DMS79 (cell line): ENCODE results near the gene IKZF1.
"Not testable (repeated sequence)": the region's sequence is repeated elsewhere in the genome, so short reads cannot be mapped to it uniquely, and the experiment has no call there.

Experiments used
- DNase-seq: peaks from one replicate; lab custom pipeline; 2025; lab: John Stamatoyannopoulos, UW

Gene IKZF1

DNA sequence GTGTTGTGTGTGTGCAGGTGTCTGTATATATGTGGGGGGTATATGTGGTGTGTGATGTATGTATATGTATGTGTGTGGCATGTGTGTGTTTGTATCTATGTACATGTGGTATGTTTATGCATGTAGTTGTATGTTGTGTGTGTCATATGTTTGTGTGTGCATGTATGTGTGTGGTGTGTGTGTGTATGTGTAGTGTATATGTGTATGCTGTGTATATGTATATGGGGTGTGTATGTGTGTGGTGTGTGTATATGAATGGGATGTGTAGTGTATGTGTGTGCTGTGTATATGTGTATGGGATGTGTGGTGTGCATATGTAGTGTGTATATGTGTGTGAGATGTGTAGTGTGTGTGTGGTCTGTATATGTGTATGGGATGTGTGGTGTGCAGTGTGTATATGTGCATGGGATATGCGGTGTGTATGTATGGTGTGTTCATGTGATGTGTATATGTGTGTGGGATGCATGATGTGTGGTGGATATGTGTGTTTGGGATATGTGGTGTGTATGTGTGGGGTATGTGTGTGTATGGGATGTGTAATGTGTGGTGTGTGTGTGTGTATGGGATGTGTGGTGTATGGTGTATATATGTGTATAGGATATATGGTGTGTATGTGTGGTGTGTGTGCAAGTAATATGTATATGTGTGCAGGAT lies 30.0 kb downstream of the IKZF1 start:
- no peak for DNase-seq

- DNase-seq, result no peak
These were observed 30.8 kb downstream of the IKZF1 start for GRCh38 chr7:50335230-50335794.

DNA sequence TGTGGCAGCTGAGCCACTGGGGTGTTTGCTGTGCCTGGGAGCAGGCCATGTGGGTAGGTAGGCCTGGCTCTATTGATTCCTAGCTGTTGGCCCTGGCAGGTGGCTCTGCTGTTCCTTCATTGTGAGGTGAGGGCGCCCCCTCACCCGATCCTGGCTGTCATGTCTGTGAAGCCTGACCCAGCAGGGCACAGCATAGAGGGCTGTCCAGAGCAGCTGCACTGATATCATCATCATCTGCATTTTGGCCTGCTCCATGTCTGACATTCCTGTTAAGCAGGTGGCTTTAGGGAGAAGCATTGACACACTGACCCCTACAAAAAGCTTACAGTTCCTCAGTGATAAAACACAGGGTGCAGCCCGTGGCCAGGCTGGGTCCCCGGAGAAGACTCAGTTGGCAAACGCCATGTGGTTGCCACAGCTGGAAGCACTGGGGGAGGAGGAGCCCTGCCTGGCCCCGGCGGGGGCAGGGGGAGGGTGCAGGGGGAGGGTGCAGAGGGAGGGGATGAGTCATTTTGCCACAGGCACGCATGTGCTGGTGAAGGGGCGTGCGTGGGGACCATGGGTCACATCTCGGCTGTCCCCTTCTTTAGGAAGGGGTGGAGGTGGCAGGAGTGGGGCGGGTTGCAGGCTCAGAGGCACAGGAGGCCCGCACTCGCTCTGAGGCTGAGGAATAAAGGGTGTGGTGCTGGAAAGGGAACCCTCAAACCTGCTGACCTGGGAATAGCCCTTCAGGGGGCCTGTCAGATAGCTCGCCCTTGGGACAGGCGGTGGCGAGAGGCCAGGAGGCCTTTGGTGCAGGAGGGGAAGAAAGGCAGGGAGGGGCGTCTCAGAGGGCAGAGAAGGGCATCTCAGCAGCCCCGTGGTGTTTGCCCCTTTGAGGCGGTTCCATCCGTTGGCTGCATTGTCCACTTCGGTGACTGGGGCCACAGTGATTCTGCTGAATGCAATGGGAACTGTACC lies 31.6 kb downstream of the IKZF1 start:
- DNase-seq, result no peak

DNA sequence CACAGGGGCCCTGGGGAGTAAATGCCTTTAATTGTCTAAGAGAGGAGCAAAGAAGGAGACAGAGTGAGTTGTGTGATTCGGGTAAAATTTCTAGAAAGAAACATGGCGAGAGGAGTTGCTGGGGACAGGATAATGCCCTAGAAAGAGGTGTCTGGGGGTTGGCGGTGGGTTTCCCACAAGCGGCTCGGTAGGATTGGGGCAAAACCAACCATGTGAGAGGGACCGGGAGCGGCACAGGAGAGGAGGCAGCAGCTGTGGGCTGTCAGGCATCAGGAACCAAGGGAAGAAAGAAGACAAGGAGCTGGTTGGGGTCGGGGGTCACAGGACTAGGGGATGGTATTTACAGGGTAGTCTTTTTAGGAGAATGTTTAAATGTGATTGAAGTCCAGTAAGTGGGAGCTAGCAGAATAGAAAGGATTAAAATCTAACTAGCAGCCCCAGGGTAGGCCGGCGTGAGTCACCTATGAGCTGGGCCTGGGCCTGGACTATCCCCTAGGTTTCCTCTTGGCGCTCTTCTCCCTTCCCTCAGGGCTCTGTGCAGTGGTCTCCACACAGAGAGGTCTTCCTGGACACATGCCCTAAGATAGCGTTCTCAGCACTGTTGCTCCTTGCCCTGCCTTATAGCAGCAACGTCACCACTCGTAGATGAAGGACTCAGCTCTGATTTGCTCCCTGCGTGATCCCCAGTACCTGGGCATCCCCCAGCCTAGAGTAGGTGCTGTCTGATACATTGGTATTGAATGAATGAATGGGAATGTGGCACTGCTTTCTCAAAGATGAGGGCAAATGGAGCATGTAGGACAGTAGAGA lies 32.6 kb downstream of the IKZF1 start:
- no peak for DNase-seq

DNA sequence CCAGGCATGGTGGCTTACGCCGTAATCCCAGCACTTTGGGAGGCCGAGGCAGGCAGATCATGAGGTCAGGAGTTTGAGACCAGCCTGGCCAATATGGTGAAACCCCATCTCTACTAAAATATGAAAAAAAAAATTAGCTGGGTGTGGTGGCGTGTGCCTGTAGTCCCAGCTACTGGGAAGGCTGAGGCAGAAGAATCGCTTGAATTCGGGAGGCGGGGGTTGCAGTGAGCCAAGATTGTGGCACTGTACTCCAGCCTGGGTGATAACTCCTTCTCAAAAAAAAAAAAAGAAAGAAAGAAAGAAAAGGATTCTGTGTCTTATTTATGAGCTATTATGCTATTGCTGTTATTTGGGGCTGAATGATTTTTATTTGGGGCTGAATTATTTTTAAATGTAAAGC lies 35.0 kb downstream of the IKZF1 start:
- not testable (repeated sequence) for DNase-seq

- peak; percentile 64 for DNase-seq
These were observed 35.5 kb downstream of the IKZF1 start for GRCh38 chr7:50339990-50340500.

DNA sequence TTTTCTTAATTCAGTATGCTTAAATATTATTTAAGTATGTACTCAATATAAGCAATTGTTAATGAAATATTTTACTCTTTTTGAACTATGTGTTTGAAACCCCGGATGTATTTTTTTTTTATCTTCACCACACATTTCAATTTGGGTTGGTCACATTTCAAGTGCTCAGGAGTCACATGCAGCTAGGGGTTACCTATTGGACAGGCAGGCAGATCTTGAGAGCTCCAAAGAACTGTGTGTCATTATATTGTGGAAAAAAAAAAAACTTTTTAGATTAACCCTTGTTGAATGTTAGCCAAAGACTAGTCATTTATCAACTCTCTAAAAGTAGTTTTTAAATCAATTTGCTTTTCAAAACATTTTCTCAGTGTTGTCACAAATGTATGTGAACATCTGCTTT lies 37.2 kb downstream of the IKZF1 start:
- no peak for DNase-seq

- DNase-seq, result no peak
These were observed 38.1 kb downstream of the IKZF1 start for GRCh38 chr7:50342616-50343114.

GRCh38 chr7:50346545-50347497 lies 42.3 kb downstream of the IKZF1 start:
- peak; percentile 84 for DNase-seq

GRCh38 chr7:50347693-50348092 lies 43.2 kb downstream of the IKZF1 start:
- DNase-seq, result no peak

DNA sequence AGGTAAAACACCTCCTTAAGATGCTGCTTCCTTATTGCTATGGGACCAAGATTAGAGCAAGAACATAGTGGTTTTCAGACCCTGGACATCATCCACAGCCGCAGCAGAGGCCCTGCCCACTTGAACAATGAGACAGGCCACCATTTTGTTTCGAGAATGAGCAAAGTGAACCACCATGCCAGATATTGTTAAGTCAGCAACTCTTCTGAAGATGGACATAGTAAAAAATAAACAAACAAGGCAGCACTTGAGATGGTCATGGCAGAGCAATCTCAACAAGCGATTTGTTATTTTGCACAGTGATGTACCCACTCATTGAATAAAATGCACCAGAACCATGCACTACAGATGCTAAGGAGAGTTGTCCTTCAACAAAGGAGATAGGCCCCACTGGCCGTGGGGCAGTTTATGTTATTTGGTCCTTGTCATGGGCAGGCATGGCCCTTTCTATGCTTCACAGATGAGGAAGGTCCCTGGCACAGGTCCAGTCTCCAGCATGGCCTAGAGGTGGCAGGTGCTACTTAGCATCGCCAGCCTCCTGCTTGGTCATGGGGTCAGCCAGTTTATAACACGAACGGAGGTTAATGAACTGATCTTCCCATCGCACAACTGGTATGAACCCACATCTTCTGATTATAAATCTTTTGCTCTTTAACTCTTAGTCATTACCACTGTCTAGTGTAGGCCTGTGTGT lies 44.1 kb downstream of the IKZF1 start:
- peak; percentile 54 for DNase-seq

GRCh38 chr7:50349399-50349798 lies 44.9 kb downstream of the IKZF1 start:
- DNase-seq, result no peak

- no peak for DNase-seq
These were observed 45.7 kb downstream of the IKZF1 start for GRCh38 chr7:50349963-50350944.

- no peak for DNase-seq
These were observed 46.8 kb downstream of the IKZF1 start for GRCh38 chr7:50351267-50351666.

DNA sequence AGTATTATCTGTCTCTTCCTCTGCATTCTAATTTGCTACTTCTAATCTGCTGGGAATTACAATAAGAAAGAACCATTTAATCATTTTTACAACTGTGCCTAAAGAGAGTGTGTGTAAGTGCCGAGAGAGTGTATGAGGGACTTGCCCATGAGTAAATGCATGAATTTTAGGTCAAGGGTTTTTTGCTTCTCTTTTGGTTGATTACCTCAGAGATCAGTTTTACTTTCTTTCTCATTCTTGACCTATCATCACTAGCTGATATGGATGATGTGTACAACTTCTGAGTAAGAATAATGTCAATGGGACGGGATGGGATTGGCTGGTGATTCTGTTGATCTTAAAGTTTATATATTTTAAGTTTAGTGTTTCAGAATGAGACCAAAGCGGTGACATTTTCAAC lies 47.8 kb downstream of the IKZF1 start:
- DNase-seq, result no peak

DNA sequence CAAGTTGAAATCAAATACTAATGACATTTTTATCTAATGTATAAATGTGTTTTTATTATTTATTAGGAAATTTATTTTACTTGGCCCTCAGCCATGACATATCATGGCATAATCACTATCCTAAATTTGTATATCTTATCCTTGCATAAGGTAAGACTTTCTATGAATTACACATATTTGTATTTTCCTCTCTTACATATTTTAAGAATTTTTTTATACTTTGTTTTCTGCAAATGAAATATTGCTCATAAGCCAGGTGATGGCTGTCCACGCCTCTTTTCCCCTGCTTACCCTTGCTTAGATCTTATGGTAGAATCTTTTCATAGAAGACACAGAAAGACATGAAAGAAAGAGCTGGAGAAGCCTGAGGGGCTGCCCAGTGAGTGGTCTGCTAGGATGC lies 48.2 kb downstream of the IKZF1 start:
- no peak for DNase-seq

DNA sequence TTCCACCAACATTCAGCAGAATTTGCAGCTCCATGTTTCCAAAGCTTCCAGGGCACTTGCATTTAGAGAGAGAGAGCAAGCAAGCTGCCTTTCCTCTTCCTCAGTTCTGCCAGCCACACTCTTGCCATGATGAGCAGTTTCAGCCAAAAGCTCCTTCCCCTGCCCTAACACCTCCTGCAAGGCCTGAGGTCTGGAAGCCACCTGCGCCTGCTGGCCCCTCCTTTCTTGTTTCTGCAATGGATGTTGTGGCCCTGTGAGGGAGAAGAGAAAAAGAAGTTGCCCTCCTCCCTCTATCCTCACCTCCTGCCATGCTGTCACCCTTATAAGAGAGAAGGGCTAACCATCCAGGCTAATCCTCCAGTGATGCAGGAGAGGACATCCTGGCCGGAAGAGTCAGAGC lies 48.7 kb downstream of the IKZF1 start:
- DNase-seq, result no peak

DNA sequence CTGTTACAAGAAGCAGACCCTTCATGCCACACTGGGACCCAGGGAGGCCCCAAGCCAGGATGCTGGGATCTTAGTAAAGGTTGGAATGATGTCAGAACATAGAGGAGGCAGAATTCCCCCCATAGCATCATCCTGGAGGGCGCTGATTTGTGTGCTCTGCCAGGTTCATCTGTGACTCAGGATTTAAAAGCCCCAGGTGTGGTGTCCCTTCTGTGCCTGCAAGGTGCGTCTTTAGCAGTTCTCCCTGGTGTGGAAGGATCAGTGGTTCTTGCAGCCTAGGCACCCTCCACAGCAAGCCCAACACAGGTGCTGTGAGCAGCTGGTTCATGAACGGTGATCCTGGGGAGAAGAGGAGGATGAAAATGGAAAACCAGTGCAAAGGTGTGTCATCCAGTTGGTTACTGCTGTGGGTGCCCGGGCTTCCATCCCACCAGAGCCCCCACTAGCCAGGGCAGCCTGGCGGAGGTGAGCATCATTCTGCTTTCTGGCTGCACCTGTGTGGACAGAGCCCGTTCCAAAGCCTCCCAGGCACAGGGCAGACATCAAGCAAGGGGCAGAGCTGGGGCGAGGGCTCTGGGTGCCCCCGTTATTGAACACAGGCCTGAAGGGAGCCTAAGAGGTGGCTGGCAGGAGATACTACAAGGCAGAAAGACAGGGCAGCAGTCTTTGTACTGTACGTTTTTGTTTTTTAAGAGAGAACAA lies 49.5 kb downstream of the IKZF1 start:
- DNase-seq, result no peak
